Iris pigment epithelial cell (primary cell): Measurements from ENCODE around the gene TMEM18.

ENCODE experiments used
- DNase-seq: peaks from one replicate; pipeline ENCODE4 v3.0.0-alpha.2; 2011; ENCODE audit warnings: low read depth

Gene TMEM18

DNA sequence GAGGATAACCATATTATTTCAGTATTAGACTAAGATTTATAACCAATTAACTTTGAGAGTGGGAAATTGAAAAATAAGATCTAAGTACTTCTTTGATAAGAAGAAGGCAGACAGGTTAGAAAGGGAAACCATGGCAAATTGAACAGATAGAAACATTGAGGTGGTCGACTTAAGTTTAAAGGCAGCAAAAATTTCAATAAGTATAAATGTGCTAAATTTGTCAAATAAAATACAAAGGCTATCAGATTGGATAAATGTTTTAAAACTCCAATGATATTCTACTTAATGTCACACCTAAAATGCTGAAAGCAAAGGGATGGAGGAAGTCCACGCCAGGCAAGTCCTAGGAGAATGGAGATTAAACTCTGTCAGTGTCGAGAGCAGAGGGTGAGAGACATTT, 59.2 kb downstream of the TMEM18 start:
- DNase-seq, result no peak
